Activated naive CD4-positive, alpha-beta T cell treated with anti-CD3 and anti-CD28 coated beads, Interleukin-2, amount 50 U/mL, for 72 hours (primary cell): ENCODE measurements around the gene ZNF683. TPM values are rescaled to one million over a fixed set of nuclear protein-coding genes. Genes with fewer than 3 reads are reported as not detected.
"Not testable (repeated sequence)": the region's sequence is repeated elsewhere in the genome, so short reads cannot be mapped to it uniquely, and the experiment has no call there.

Source experiments
- ATAC-seq, 2 donors: fragments of 150-1000 bp; cut with Tn5 transposase; 2 replicates each; pipeline ENCODE4 v1.10.0; 2021; ENCODE audit warnings: mild to moderate bottlenecking in 2 of 2, moderate library complexity in 2 of 2
- DNase-seq, 2 donors: peaks; one replicate each; pipeline ENCODE4 v3.0.0; 2021 to 2022; ENCODE audit warnings: low spot score in 2 of 2
- H3K27ac Mint-ChIP-seq, 2 donors: one replicate each; pipeline ENCODE4 v1.8.0; 2022; ENCODE audit warnings: mild to moderate bottlenecking in 2 of 2, mixed read lengths in 2 of 2
- H3K36me3 Mint-ChIP-seq, 2 donors: one replicate each; pipeline ENCODE4 v1.8.0; 2022; ENCODE audit warnings: mixed read lengths in 2 of 2
- H3K9me3 Mint-ChIP-seq, 2 donors: one replicate each; pipeline ENCODE4 v1.8.0; 2022; ENCODE audit warnings: mixed read lengths in 2 of 2
- total RNA-seq, 2 donors: library from RNA; stranded (reverse); gene quantifications; one replicate each; pipeline ENCODE4 v1.2.3, GENCODE V29; 2022

The ZNF683 gene
- total RNA-seq, 2 donors from 2014 or later = not detected

- DNase-seq = no peak
- H3K36me3 Mint-ChIP-seq = no peaks in the 10 kb centered on the region
- ATAC-seq = peak; percentile 24 to 69
- no peak overlapping the region for H3K27ac Mint-ChIP-seq
- no peaks in the 10 kb centered on the region for H3K9me3 Mint-ChIP-seq
Observed at GRCh38 chr1:26391450-26391849, 18.9 kb upstream of the ZNF683 start.

DNA sequence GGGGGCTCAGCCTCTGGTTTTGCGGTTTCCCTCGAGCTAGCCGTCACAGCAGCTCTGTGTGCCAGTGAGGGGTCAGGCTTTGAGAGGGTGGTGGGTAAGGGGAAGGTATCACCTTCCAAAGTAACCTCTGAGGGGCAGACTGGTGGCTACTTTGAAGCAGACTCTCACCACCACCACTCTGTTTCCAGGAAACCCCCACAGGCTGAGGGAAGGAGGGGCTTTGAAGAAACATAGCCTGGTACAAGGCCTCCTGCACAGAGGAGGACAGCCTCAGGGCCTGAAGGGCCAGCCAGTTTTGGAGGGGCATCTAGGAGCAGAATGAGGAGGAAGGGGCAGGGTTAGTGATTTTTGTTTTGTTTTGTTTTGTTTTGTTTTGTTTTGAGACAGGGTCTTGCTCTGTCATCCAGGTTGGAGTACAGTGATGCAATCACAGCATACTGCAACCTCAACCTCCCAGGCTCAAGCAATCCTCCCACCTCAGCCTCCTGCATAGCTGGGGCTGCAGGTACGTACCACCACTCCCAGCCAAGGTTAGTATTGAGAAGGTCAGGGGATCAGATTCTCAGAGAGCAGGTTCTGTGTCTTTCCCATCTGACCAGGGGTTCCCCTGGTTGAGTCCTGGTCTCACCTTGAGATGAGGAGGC is 17.2 kb upstream of the ZNF683 start:
- DNase-seq (no peak), ATAC-seq (no peak)
- Mint-ChIP-seq H3K36me3 (no peaks in the 10 kb centered on the region), H3K27ac (peak overlapping the region in 1 of 2 donors; percentile 37), H3K9me3 (no peaks in the 10 kb centered on the region)

DNA sequence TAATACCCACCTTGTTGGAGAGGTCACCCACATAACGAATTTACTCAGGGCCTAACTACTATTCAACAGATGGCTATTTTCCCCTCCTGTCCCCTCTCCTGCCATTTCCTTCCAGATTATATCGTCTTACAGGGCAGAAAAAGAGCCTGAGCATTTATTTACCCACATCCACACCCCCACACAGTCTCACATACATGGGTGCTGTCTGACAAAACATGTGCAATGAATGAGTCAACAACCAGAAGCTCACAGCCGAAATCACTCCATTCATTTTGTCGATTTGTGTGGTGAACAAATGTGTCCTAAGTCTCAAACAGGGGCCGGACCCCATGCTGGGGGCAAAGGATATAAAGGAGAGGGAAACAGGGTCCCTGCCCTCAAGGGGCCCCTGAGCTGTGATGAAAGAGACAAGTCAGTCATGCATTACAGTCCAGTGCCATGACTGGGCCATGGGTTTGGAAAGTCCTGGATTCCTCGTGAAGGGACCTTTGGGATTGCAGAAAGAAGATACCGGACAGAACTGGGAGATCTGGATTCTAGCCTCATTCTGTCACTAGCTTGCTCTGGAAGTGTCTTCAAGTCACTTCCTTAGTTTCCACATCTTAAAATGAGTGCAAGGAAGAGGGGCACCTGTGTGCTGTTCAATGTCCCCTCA is 16.4 kb upstream of the ZNF683 start:
- Mint-ChIP-seq H3K27ac (no peak overlapping the region), H3K36me3 (no peaks in the 10 kb centered on the region), H3K9me3 (no peaks in the 10 kb centered on the region)
- DNase-seq (no peak), ATAC-seq (peak in 1 of 2 donors; percentile 64)

DNA sequence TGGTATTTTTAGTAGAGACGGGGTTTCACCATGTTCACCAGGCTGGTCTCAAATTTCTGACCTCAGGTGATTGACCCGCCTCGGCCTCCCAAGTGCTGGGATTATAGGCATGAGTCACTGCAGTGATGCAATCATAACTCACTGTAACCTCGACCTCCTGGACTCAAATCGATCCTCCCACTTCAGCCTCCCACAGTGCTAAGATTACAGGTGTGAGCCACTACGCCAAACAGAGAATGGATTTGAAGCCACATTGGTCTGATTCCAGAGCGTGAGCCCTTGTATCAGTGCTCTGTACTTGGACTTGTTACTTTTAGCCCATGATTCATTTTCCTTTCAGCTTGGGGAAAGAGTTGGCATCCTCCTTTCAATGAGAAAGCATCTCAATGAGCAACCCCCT is 14.9 kb upstream of the ZNF683 start:
- no peaks in the 10 kb centered on the region for H3K36me3 Mint-ChIP-seq
- ATAC-seq = peak; percentile 49 to 89
- H3K27ac Mint-ChIP-seq = no peak overlapping the region
- no peaks in the 10 kb centered on the region for H3K9me3 Mint-ChIP-seq
- no peak for DNase-seq

DNA sequence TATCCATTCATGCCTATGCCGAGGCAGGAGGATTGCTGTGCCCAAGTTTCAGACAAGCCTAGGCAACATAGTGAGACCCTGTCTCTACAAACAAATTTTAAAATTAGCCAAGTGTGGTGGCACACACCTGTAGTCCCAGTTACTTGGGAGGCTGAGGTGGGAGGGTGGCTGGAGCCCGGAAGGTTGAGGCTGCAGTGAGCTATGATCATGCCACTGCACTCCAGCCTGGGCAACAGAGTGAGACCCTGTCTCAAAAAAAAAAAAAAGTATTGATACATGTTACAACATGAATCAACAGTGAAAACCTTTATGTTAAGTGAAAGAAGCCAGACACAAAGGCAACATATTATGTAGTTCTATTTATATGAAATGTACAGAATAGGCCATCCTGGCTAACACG is 12.5 kb upstream of the ZNF683 start:
- not testable (repeated sequence) for H3K9me3 Mint-ChIP-seq, H3K36me3 Mint-ChIP-seq, ATAC-seq, H3K27ac Mint-ChIP-seq, DNase-seq

GRCh38 chr1:26384076-26384475 is 11.5 kb upstream of the ZNF683 start:
- no peaks in the 10 kb centered on the region for H3K36me3 Mint-ChIP-seq
- no peaks in the 10 kb centered on the region for H3K9me3 Mint-ChIP-seq
- DNase-seq = no peak
- ATAC-seq = no peak
- no peak overlapping the region for H3K27ac Mint-ChIP-seq

DNA sequence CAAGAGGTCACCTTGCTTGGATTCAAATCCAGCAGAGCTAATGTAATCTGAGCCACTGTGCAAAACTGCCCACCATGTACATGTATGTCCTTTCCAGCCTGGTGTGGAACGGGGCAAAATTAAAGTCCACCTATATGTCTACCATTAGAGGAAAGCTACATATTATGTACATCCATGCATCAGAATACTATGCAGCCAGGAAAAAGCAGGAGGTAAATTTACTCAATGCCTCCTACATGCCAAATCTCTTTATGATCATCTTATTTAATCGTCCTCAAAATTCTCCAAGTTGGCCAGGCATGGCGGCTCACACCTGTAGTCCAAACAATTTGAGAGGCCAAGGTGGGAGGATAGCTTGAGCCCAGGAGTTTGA is 6.3 kb upstream of the ZNF683 start:
- ATAC-seq (no peak), DNase-seq (no peak)
- Mint-ChIP-seq H3K9me3 (no peaks in the 10 kb centered on the region), H3K27ac (no peak overlapping the region), H3K36me3 (no peaks in the 10 kb centered on the region)

GRCh38 chr1:26378088-26378878 is 5.7 kb upstream of the ZNF683 start:
- H3K27ac Mint-ChIP-seq = no peak overlapping the region
- H3K9me3 Mint-ChIP-seq = no peaks in the 10 kb centered on the region
- ATAC-seq (peak; percentile 93 to 99), DNase-seq (peak; percentile 62 to 69)
- no peaks in the 10 kb centered on the region for H3K36me3 Mint-ChIP-seq

- no peaks in the 10 kb centered on the region for H3K9me3 Mint-ChIP-seq
- no peak for DNase-seq
- ATAC-seq = no peak
- no peaks in the 10 kb centered on the region for H3K36me3 Mint-ChIP-seq
- peak overlapping the region in 1 of 2 donors; percentile 66 for H3K27ac Mint-ChIP-seq
Observed at GRCh38 chr1:26376050-26376449, 3.5 kb upstream of the ZNF683 start.

DNA sequence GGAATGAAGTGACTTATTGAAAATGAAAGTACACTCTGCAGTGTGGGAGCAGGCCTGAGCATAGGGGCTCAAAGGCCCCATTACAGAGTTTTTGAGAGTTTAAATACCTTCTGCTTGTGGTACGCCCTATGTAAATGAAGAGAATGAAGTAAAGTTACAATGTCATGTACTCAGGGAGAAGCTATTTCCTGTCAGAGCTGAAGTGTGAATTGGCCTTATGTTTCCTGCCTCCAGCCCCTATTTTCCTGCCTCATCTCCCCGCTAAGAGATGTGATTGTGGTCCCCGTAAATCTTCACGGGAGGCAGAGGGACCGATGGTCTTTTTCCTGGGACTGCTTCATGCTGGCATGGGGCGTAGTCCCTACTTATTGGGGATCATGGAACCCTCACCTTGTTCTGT is 2.5 kb upstream of the ZNF683 start:
- H3K27ac Mint-ChIP-seq = peak overlapping the region in 1 of 2 donors; percentile 66
- H3K9me3 Mint-ChIP-seq = peaks cover 0 to 4% of the 10 kb centered on the region in 2 donors
- DNase-seq (no peak), ATAC-seq (no peak)
- H3K36me3 Mint-ChIP-seq = no peaks in the 10 kb centered on the region

GRCh38 chr1:26374361-26374760 is 1.8 kb upstream of the ZNF683 start:
- ATAC-seq, H3K9me3 Mint-ChIP-seq, H3K36me3 Mint-ChIP-seq, DNase-seq: not testable (repeated sequence)
- peak overlapping the region; percentile 63 to 66 for H3K27ac Mint-ChIP-seq

DNA sequence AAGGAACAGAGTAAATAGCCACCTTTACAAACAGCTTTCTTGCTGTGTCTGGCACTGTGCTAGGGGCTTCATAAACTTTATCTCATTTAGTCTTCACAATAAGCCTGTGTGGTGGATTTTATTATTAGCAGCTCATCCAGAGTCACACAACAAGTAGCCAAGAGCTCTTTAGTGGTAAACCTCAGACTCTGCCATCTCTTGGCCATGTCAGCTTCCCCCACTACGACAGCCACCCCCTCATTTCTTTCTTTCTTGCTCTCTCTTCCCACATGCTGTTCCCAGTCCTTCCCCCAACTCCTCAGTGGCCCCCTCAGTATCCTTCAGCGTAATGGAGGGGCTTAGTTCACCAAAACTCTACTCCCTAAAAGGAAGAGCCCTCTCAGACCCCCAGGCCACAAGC is 1.2 kb upstream of the ZNF683 start:
- peaks cover 0 to 4% of the 10 kb centered on the region in 2 donors for H3K9me3 Mint-ChIP-seq
- no peak for ATAC-seq

GRCh38 chr1:26373281-26373680 is 731 bp upstream of the ZNF683 start:
- H3K9me3 Mint-ChIP-seq = peaks cover 0 to 4% of the 10 kb centered on the region in 2 donors
- H3K27ac Mint-ChIP-seq = peak overlapping the region; percentile 63 to 84
- H3K36me3 Mint-ChIP-seq = no peaks in the 10 kb centered on the region
- ATAC-seq (peak; percentile 46 to 65), DNase-seq (no peak)

More for the DNA sequence above, 1.2 kb upstream of the ZNF683 start:
- no peaks in the 10 kb centered on the region for H3K36me3 Mint-ChIP-seq
- no peak for DNase-seq
- H3K27ac Mint-ChIP-seq = peak overlapping the region; percentile 7 to 66

DNA sequence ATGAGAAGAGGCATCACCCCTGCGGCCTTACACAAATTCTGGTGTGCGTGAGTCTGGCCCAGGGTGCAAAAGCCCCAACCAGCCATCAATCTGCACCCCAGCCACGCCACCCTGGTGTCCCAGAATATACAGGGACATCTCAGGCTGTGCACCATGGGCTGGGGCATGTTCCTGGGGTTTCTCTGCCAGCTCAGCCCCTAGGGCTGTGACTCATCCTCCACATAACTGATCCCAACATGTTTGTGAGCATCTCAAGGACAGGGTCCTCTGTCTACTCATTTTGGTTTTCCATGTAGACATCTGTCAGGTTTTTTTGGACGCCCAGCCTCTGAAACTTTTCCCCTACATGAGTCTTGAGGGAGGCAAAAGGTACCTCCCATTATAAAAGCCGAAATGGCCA is 511 bp downstream of the ZNF683 start:
- Mint-ChIP-seq H3K27ac (peak overlapping the region in 1 of 2 donors; percentile 63), H3K9me3 (peaks cover 0 to 4% of the 10 kb centered on the region in 2 donors), H3K36me3 (no peaks in the 10 kb centered on the region)
- no peak for DNase-seq
- ATAC-seq = peak in 1 of 2 donors; percentile 75

- H3K9me3 Mint-ChIP-seq = peaks cover 0 to 4% of the 10 kb centered on the region in 2 donors
Observed at GRCh38 chr1:26370591-26371382, 1.8 kb downstream of the ZNF683 start.

GRCh38 chr1:26368486-26368885 is 4.1 kb downstream of the ZNF683 start:
- H3K36me3 Mint-ChIP-seq = no peaks in the 10 kb centered on the region
- DNase-seq (no peak), ATAC-seq (no peak)
- H3K27ac Mint-ChIP-seq = no peak overlapping the region
- peaks cover 0 to 4% of the 10 kb centered on the region in 2 donors for H3K9me3 Mint-ChIP-seq

More at GRCh38 chr1:26370591-26371382, 1.8 kb downstream of the ZNF683 start:
- Mint-ChIP-seq H3K27ac (peak overlapping the region; percentile 8 to 39), H3K36me3 (no peaks in the 10 kb centered on the region)
- ATAC-seq = no peak
- no peak for DNase-seq
